Posterior vena cava (tissue), 2 donors: ENCODE measurements around the gene ABRACL. TPM values are rescaled to one million over a fixed set of nuclear protein-coding genes. Genes with fewer than 3 reads are reported as not detected.

Experiments used
- total RNA-seq, 2 donors: library from RNA; stranded (reverse); fragmentation: NEBNext Ultra II Directional; extraction: Animal tissue kit (Norgen Biotek cat#: 25700); gene quantifications; one replicate each; pipeline ENCODE4 v1.2.1, GENCODE V29; 2021
- donor health status: DM: yes; HTN: yes; CAD: no.
- donor health status: DM: yes; HTN: yes; CAD: no.

ABRACL gene
- total RNA-seq, 2 donors from 2014 or later, result 15.0 to 16.2 TPM

Other genes starting within 250 kb of the ABRACL start
- gene ECT2L, start 232.7 kb upstream of the ABRACL start, total RNA-seq, result under 1 TPM in 1 of 2 donors, not detected in 1; 0.33 TPM
- 10 to 100 TPM; 28.5 to 28.7 TPM for gene REPS1, start 40.5 kb upstream of the ABRACL start, total RNA-seq
- gene HECA, start 106.3 kb downstream of the ABRACL start, total RNA-seq, result 10 to 100 TPM; 23.3 to 40.4 TPM